DND-41 (cell line): ENCODE data around the gene C5orf22.
"Not testable (repeated sequence)": the region's sequence is repeated elsewhere in the genome, so short reads cannot be mapped to it uniquely, and the experiment has no call there.

Experiments
- CTCF ChIP-seq: IDR thresholded peaks from 2 replicates; pipeline ENCODE4 v1.5.1; 2012; ENCODE audit warnings: borderline replicate concordance, low read length, moderate library complexity, mild to moderate bottlenecking; ENCODE audit not compliant: poor library complexity, severe bottlenecking; ENCODE audit errors: extremely low read depth
- EZH2 ChIP-seq: IDR thresholded peaks from 3 replicates; pipeline ENCODE4 v1.6.1; 2012; ENCODE audit warnings: borderline replicate concordance, low read depth, mild to moderate bottlenecking, moderate library complexity, low read length, inconsistent platforms; ENCODE audit not compliant: severe bottlenecking

DNA sequence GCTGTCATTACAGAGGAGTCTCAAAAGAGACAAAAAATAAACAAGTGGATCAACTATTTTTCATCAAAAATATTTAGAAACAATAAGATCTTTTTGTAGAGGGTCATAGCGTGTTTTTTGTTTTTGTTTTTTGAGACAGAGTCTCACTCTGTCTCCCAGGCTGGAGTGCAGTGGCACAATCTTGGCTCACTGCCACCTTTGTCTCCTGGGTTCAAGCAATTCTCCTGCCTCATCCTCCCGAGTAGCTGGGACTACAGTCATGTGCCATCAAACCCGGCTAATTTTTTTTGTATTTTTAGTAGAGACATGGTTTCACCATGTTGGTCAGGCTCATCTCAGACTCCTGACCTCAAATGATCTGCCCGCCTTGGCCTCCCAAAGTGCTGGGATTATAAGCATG is 70.2 kb downstream of the C5orf22 start:
- not testable (repeated sequence) for TF ChIP-seq CTCF, EZH2
